D721Med (cell line): ENCODE measurements around the gene MPST.

ENCODE experiments used
- DNase-seq: peaks from one replicate; pipeline ENCODE4 v3.0.0; 2011; ENCODE audit warnings: low spot score; ENCODE audit not compliant: insufficient read length
- FAIRE-seq: peaks from 2 replicates; lab custom pipeline; 2011; peaks lifted over from hg19 to GRCh38; lab: Jason Lieb, UNC
- TF ChIP-seq, protein P1 (sequence below): IDR thresholded peaks from 2 replicates; pipeline ENCODE4 v1.5.1; 2012; ENCODE audit warnings: mild to moderate bottlenecking, control low read depth; ENCODE audit not compliant: insufficient read depth; ENCODE audit errors: missing control alignments

The MPST gene

DNA sequence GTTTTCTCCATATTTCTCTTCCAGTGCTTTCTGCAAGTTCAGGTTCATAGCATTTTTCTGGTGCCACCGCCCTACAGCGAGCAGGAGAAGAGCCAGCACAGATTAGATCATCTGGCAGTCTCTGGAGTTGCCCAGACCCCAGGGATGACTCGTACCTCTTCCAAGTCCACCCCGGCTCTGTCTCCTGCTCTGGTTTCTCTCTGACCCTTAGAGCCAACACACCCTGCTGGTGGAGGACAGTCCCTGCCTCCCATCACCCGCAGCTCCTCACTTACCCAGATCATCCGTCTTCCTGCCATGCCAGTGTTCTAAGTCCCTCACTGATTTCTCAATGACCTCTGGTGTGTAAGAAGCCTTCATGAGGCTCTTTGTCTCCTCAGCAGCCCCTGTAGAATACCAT lies 28.3 kb upstream of the MPST start:
- DNase-seq: no peak
- TF ChIP-seq, protein P1, sequence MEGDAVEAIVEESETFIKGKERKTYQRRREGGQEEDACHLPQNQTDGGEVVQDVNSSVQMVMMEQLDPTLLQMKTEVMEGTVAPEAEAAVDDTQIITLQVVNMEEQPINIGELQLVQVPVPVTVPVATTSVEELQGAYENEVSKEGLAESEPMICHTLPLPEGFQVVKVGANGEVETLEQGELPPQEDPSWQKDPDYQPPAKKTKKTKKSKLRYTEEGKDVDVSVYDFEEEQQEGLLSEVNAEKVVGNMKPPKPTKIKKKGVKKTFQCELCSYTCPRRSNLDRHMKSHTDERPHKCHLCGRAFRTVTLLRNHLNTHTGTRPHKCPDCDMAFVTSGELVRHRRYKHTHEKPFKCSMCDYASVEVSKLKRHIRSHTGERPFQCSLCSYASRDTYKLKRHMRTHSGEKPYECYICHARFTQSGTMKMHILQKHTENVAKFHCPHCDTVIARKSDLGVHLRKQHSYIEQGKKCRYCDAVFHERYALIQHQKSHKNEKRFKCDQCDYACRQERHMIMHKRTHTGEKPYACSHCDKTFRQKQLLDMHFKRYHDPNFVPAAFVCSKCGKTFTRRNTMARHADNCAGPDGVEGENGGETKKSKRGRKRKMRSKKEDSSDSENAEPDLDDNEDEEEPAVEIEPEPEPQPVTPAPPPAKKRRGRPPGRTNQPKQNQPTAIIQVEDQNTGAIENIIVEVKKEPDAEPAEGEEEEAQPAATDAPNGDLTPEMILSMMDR: no peak
- FAIRE-seq: no peak

DNA sequence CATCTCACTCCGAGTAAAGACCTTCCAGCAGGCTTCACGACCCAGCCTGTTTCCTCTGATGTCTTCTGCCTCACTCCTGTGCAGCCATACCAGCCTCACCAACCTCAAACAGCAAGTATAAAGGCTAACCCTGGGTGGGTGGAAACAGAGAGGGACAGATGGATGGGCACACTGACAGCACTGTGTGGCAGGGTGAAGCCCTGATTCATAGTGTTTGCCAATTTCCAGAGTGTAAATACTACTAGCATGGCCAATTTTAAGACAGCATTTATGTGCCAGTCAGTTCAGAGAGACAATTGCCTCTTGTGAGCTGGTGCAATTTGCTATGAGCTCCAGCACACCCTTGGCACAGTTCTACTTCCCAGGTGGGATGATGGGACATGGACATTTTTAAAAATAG lies 21.8 kb upstream of the MPST start:
- FAIRE-seq (no peak), DNase-seq (no peak)
- TF ChIP-seq, protein P1: no peak

DNA sequence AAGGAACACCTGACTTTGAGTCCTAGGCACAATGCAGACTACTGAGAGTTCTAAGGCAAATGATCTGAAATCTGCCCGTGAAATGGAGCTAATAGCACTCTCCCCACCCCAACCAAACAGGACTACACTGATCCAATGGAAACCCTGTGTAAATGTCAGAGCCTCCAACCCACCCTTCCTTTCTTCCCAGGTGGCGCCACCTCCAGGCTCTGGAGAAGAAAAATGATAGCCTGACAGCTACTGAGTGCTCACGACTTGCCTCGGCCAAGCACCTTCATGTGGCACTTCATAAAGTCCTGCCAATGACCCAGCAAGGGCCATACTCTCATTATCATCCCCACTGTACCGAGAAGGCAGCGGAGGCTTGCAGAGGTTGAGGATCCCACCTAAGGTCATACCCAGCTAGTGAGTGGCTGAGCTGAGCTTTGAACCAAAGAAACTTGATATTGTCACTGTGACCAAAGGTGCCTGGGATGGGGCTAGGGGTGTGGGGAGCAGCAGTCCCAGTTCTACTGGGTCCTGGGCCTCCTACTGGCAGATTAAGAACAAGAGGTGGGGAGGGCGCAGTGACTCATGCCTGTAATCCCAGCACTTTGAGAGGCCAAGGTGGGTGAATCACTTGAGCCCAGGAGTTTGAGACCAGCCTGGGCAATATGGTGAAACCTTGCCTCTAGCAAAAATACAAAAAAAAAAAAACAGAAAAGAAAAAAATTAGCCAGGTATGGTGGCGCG lies 20.8 kb upstream of the MPST start:
- DNase-seq (no peak), FAIRE-seq (no peak)
- TF ChIP-seq, protein P1: peak; percentile 1

DNA sequence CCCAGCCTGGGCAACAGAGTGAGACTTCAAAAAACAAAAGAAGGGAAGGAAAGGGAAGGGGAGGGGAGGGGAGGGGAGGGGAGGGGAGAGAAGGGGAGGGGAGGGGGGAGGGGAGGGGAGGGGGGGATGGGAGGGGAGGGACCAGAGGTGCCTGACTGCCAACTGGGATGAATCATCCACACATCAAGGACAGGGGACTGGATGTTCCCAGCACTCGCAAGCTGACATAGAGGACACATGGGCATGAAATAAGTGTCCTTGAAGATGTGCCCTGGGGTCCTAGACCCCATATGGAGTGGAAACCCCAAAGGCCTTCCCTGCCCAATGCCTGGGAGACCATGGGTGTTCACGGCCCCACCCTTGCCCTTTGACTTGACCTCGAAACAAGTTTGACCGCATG lies 20.1 kb upstream of the MPST start:
- DNase-seq (no peak), FAIRE-seq (no peak)

DNA sequence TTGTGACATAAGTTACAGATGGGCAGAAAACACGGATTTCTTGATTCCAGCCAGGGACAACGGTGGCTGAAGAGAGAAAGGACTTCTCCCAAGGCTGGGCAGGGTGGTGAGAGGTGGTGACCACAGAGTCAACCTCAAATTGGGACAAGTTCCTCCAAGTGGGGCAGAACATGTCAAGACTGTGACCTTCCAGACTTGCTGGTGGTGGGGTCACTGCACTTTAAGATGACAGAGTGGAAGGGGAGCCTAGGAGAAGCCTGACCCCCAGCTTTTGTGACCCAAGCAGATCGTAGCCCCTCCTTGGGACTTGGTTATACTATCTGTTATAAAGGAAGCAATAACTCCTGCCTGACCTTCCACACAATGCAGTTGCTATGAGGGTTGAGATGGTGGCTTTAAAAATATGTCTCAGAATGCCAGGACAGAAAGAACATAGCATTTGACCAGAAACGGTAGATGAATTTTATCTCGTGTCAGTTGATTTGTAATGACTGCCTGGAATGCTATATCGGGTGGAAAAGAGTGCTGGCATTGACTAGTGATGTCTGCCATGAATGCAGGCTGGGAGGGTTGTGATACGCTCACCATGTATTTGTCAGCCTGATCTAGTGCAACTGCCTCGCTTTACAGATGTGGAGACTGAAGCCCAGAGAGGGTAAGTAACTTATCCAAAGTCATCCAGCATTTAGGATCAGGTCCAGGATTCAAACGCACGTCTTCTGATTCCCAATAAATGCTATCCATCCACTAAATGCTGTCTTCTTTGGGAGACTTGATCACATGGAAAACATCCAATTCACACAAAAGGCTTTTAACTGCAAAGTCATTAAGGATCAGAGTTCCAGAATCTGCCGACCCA lies 18.6 kb upstream of the MPST start:
- FAIRE-seq: no peak
- TF ChIP-seq, protein P1: no peak
- DNase-seq: no peak

More for the DNA sequence above, 20.1 kb upstream of the MPST start:
- TF ChIP-seq, protein P1: no peak

DNA sequence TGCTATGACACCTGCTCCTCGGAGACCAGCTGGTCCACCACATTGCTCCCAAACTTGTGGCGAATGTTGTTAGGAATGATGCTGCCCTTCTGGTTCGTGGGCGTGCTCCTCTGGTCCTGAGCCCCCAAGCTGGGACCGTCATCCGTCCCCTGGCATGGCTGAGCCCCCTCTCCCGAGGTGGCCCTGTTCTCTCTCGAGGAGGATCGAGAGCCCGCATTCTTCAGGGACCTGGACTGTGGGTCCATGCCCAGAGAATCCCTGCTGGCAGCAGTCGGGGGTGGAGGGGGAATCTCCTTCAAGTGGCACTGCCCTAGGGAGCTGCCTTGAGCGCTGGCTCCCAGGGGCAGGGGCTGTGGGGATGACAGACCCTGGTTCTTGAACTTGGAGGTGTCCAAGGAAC lies 17.7 kb upstream of the MPST start:
- TF ChIP-seq, protein P1: no peak
- FAIRE-seq: no peak
- DNase-seq: no peak

DNA sequence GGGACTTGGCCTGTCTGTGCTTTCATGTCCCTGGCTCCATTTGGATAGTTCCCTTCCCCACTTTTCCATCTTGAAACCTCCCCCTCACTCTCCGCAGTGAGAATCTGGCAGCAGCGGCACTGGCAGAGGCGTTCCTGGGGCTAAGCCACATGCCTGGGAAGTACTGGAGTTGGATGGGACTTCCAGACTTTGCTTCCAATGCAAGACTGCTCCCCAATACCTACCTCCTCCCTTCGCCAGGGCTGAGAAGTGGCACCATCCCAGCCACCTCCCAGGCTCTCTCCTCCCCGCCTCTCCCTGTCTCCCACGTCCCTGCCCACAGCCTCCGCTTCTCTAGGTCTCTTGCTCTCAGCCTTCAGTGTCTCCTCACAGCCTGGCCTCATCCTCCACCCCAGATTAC lies 16.9 kb upstream of the MPST start:
- DNase-seq (no peak), FAIRE-seq (no peak)
- TF ChIP-seq, protein P1: no peak
